ENCODE data around the gene MPG. TPM values are rescaled to one million over a fixed set of nuclear protein-coding genes. Genes with fewer than 3 reads are reported as not detected.

MPG gene
- total and polyA plus RNA-seq, 7 donors = 52.2 to 118 (median 74.3) TPM

- no peaks in the 10 kb centered on the region for H3K9me3 ChIP-seq
- H3K27ac ChIP-seq = no peak overlapping the region
- 93 to 94% methylated on average over 30 of the region's 30 CpGs for WGBS, 2 donors
- no peak overlapping the region for H3K4me3 ChIP-seq
- H3K36me3 ChIP-seq = peaks cover 12 to 60% (median 28%) of the 10 kb centered on the region in 4 donors
- H3K27me3 ChIP-seq = no peaks in the 10 kb centered on the region
- no peak for TF ChIP-seq EP300 (IDR thresholded peaks at IDR 0.05)
- TF ChIP-seq POLR2AphosphoS5 (IDR thresholded peaks at IDR 0.05) = no peak
- TF ChIP-seq POLR2A (IDR thresholded peaks at IDR 0.05) = no peak
- TF ChIP-seq CTCF (IDR thresholded peaks at IDR 0.05) = no peak
- H3K4me1 ChIP-seq = peaks cover 0 to 20% (median 10%) of the 10 kb centered on the region in 4 donors
- no peak for DNase-seq
- intact Hi-C loops (cut with DNase I) = no loop called here
Measured at GRCh38 chr16:89391-90302, 11.6 kb downstream of the MPG start.

GRCh38 chr16:91484-91883 lies 13.5 kb downstream of the MPG start:
- intact Hi-C loops (cut with DNase I) = no loop called here

GRCh38 chr16:92431-93339 lies 14.7 kb downstream of the MPG start:
- Histone ChIP-seq H3K4me3 (no peak overlapping the region), H3K27ac (peak overlapping the region in 1 of 4 donors; percentile 22), H3K9me3 (no peaks in the 10 kb centered on the region), H3K36me3 (peaks cover 4 to 39% (median 12%) of the 10 kb centered on the region in 4 donors), H3K4me1 (peaks cover 0 to 17% (median 12%) of the 10 kb centered on the region in 4 donors), H3K27me3 (no peaks in the 10 kb centered on the region)
- DNase-seq = no peak
- WGBS, 2 donors = 91% methylated on average over 15 of the region's 15 CpGs
- intact Hi-C loops (cut with DNase I) = no loop called here
- no peak for TF ChIP-seq EP300 (IDR thresholded peaks at IDR 0.05)
- no peak for TF ChIP-seq CTCF (IDR thresholded peaks at IDR 0.05)
- no peak for TF ChIP-seq POLR2AphosphoS5 (IDR thresholded peaks at IDR 0.05)
- no peak for TF ChIP-seq POLR2A (IDR thresholded peaks at IDR 0.05)

More at GRCh38 chr16:91484-91883, 13.5 kb downstream of the MPG start:
- no peaks in the 10 kb centered on the region for H3K27me3 ChIP-seq
- no peak for TF ChIP-seq EP300 (IDR thresholded peaks at IDR 0.05)
- no peaks in the 10 kb centered on the region for H3K9me3 ChIP-seq
- H3K36me3 ChIP-seq = peaks cover 6 to 48% (median 16%) of the 10 kb centered on the region in 4 donors
- peaks cover 0 to 10% (median 2%) of the 10 kb centered on the region in 4 donors for H3K4me1 ChIP-seq
- DNase-seq = no peak
- 78 to 89% methylated on average over 9 of the region's 9 CpGs for WGBS, 2 donors
- H3K27ac ChIP-seq = peak overlapping the region in 2 of 4 donors; percentile 39 to 50
- H3K4me3 ChIP-seq = no peak overlapping the region

GRCh38 chr16:94918-95265 lies 16.9 kb downstream of the MPG start:
- 93 to 98% methylated on average over 5 of the region's 5 CpGs for WGBS, 2 donors
- TF ChIP-seq POLR2A (IDR thresholded peaks at IDR 0.05) (no peak), CTCF (IDR thresholded peaks at IDR 0.05) (no peak), EP300 (IDR thresholded peaks at IDR 0.05) (no peak), POLR2AphosphoS5 (IDR thresholded peaks at IDR 0.05) (no peak)
- intact Hi-C loops (cut with DNase I) = no loop called here

More at GRCh38 chr16:94918-95265, 16.9 kb downstream of the MPG start:
- no peak overlapping the region for H3K4me3 ChIP-seq
- no peaks in the 10 kb centered on the region for H3K9me3 ChIP-seq
- no peaks in the 10 kb centered on the region for H3K27me3 ChIP-seq
- H3K27ac ChIP-seq = no peak overlapping the region
- H3K4me1 ChIP-seq = peaks cover 0 to 17% (median 12%) of the 10 kb centered on the region in 4 donors
- no peak for DNase-seq
- peaks cover 0 to 26% (median 8%) of the 10 kb centered on the region in 4 donors for H3K36me3 ChIP-seq

Measured in sigmoid colon (tissue), 7 donors.